Astrocyte (in vitro differentiated cells and primary cell): ENCODE measurements around the gene IRF4. TPM values are rescaled to one million over a fixed set of nuclear protein-coding genes. Genes with fewer than 3 reads are reported as not detected.

Experiments used
- DNase-seq: peaks from one replicate; pipeline ENCODE4 v3.0.0-alpha.2; 2010; ENCODE audit warnings: low read depth
- FAIRE-seq: peaks from 2 replicates; lab custom pipeline; 2011; peaks lifted over from hg19 to GRCh38; lab: Jason Lieb, UNC
- H2AFZ ChIP-seq: 2 replicates; pipeline ENCODE4 v1.6.0; 2012; ENCODE audit warnings: low read depth, low read length, inconsistent platforms
- H3K27ac ChIP-seq: 2 replicates; pipeline ENCODE4 v1.5.1; 2011; ENCODE audit warnings: low read depth, low read length, inconsistent platforms
- H3K27me3 ChIP-seq: 2 replicates; pipeline ENCODE4 v1.6.0; 2011; ENCODE audit warnings: low read length, inconsistent platforms; ENCODE audit not compliant: insufficient read depth
- H3K36me3 ChIP-seq: 2 replicates; pipeline ENCODE4 v1.5.1; 2011; ENCODE audit warnings: low read length, inconsistent platforms; ENCODE audit not compliant: insufficient read depth
- H3K4me1 ChIP-seq: 2 replicates; pipeline ENCODE4 v1.5.1; 2011; ENCODE audit warnings: low read length, inconsistent platforms; ENCODE audit not compliant: insufficient read depth
- H3K4me2 ChIP-seq: 2 replicates; pipeline ENCODE4 v1.6.0; 2012; ENCODE audit warnings: low read length, inconsistent platforms
- H3K4me3 ChIP-seq: 2 replicates; pipeline ENCODE4 v1.5.1; 2011; ENCODE audit warnings: low read depth, mild to moderate bottlenecking, low read length, inconsistent platforms; ENCODE audit not compliant: insufficient read depth
- H3K79me2 ChIP-seq: 2 replicates; pipeline ENCODE4 v1.6.0; 2012; ENCODE audit warnings: mild to moderate bottlenecking, low read length, inconsistent platforms; ENCODE audit not compliant: insufficient read depth
- H3K9ac ChIP-seq: 2 replicates; pipeline ENCODE4 v1.6.0; 2012; ENCODE audit warnings: mild to moderate bottlenecking, low read length, inconsistent platforms
- H3K9me3 ChIP-seq: 2 replicates; pipeline ENCODE4 v1.5.1; 2012; ENCODE audit warnings: low read depth, mild to moderate bottlenecking, low read length, inconsistent platforms; ENCODE audit not compliant: insufficient read depth
- H4K20me1 ChIP-seq: 2 replicates; pipeline ENCODE4 v1.6.0; 2012; ENCODE audit warnings: low read length, inconsistent platforms; ENCODE audit not compliant: insufficient read depth
- H3K27ac Mint-ChIP-seq: one replicate; pipeline ENCODE4 v1.8.0; 2021; ENCODE audit warnings: mild to moderate bottlenecking, mixed read lengths; ENCODE audit not compliant: unreplicated experiment
- H3K27me3 Mint-ChIP-seq: one replicate; pipeline ENCODE4 v1.8.0; 2021; ENCODE audit warnings: low read depth, mixed read lengths; ENCODE audit not compliant: unreplicated experiment
- H3K36me3 Mint-ChIP-seq: one replicate; pipeline ENCODE4 v1.8.0; 2021; ENCODE audit warnings: low read depth, mixed read lengths; ENCODE audit not compliant: unreplicated experiment
- H3K4me1 Mint-ChIP-seq: one replicate; pipeline ENCODE4 v1.8.0; 2021; ENCODE audit warnings: low read depth, mixed read lengths; ENCODE audit not compliant: unreplicated experiment
- H3K4me3 Mint-ChIP-seq: one replicate; pipeline ENCODE4 v1.8.0; 2021; ENCODE audit warnings: mild to moderate bottlenecking, moderate library complexity, mixed read lengths; ENCODE audit not compliant: unreplicated experiment
- H3K9me3 Mint-ChIP-seq: one replicate; pipeline ENCODE4 v1.8.0; 2021; ENCODE audit warnings: mild to moderate bottlenecking, mixed read lengths; ENCODE audit not compliant: unreplicated experiment
- CTCF ChIP-seq: IDR thresholded peaks from 2 replicates; pipeline ENCODE4 v1.5.1; 2011; ENCODE audit warnings: low read depth, mild to moderate bottlenecking, inconsistent platforms, low read length, moderate library complexity; ENCODE audit not compliant: insufficient read depth
- EZH2 ChIP-seq: IDR thresholded peaks from 2 replicates; pipeline ENCODE4 v1.6.1; 2012; ENCODE audit warnings: mild to moderate bottlenecking, low read length, inconsistent platforms; ENCODE audit not compliant: insufficient read depth
- total RNA-seq: library from RNA; stranded (reverse); gene quantifications from 2 replicates; pipeline ENCODE4 v1.2.1, GENCODE V29; 2021

Gene IRF4
- total RNA-seq, 1 donor from 2014 or later: 0.30 TPM

- Mint-ChIP-seq H3K4me1 (peaks cover 15% of the 10 kb centered on the region), H3K4me3 (no peak overlapping the region), H3K27me3 (peaks cover 21% of the 10 kb centered on the region), H3K36me3 (no peaks in the 10 kb centered on the region), H3K27ac (no peak overlapping the region), H3K9me3 (peaks cover 9% of the 10 kb centered on the region)
- Histone ChIP-seq H3K9me3 (peaks cover 4% of the 10 kb centered on the region), H3K27me3 (peaks cover 12% of the 10 kb centered on the region), H3K27ac (no peak overlapping the region), H2AFZ (no peak overlapping the region), H3K4me3 (no peak overlapping the region), H3K36me3 (no peaks in the 10 kb centered on the region), H4K20me1 (no peaks in the 10 kb centered on the region), H3K9ac (no peak overlapping the region), H3K4me1 (peaks cover 3% of the 10 kb centered on the region), H3K4me2 (no peak overlapping the region), H3K79me2 (no peaks in the 10 kb centered on the region)
- no peak for TF ChIP-seq EZH2
- TF ChIP-seq CTCF: no peak
- DNase-seq (no peak), FAIRE-seq (no peak)
These were observed 36.6 kb downstream of the IRF4 start for GRCh38 chr6:428047-428603.

GRCh38 chr6:429515-430121 lies 38.1 kb downstream of the IRF4 start:
- H3K9me3 Mint-ChIP-seq: peaks cover 9% of the 10 kb centered on the region
- Histone ChIP-seq H3K36me3 (no peaks in the 10 kb centered on the region), H4K20me1 (no peaks in the 10 kb centered on the region), H3K9ac (no peak overlapping the region), H3K27ac (no peak overlapping the region), H3K27me3 (peaks cover 13% of the 10 kb centered on the region), H2AFZ (no peak overlapping the region), H3K79me2 (no peaks in the 10 kb centered on the region), H3K4me1 (no peaks in the 10 kb centered on the region), H3K4me2 (no peak overlapping the region), H3K4me3 (no peak overlapping the region), H3K9me3 (peaks cover 4% of the 10 kb centered on the region)
- DNase-seq: no peak
- H3K27ac Mint-ChIP-seq: no peak overlapping the region
- TF ChIP-seq CTCF (no peak), EZH2 (no peak)
- H3K36me3 Mint-ChIP-seq: no peaks in the 10 kb centered on the region
- peaks cover 23% of the 10 kb centered on the region for H3K27me3 Mint-ChIP-seq
- FAIRE-seq: no peak
- peaks cover 10% of the 10 kb centered on the region for H3K4me1 Mint-ChIP-seq
- H3K4me3 Mint-ChIP-seq: no peak overlapping the region

GRCh38 chr6:431504-431903 lies 40.0 kb downstream of the IRF4 start:
- Histone ChIP-seq H3K4me1 (no peaks in the 10 kb centered on the region), H3K27me3 (peaks cover 13% of the 10 kb centered on the region), H3K4me2 (no peak overlapping the region), H3K27ac (no peak overlapping the region), H3K4me3 (no peak overlapping the region), H2AFZ (no peak overlapping the region), H3K79me2 (no peaks in the 10 kb centered on the region), H4K20me1 (no peaks in the 10 kb centered on the region), H3K9me3 (peaks cover 4% of the 10 kb centered on the region), H3K36me3 (no peaks in the 10 kb centered on the region), H3K9ac (no peak overlapping the region)
- FAIRE-seq: no peak
- H3K36me3 Mint-ChIP-seq: no peaks in the 10 kb centered on the region
- H3K4me1 Mint-ChIP-seq: peaks cover 8% of the 10 kb centered on the region
- peaks cover 5% of the 10 kb centered on the region for H3K9me3 Mint-ChIP-seq
- no peak for DNase-seq
- H3K27me3 Mint-ChIP-seq: peaks cover 17% of the 10 kb centered on the region
- H3K27ac Mint-ChIP-seq: no peak overlapping the region
- no peak overlapping the region for H3K4me3 Mint-ChIP-seq
- no peak for TF ChIP-seq EZH2
- TF ChIP-seq CTCF: no peak
